Esophagus squamous epithelium (tissue), 5 donors: ENCODE results near the gene RBM23. TPM values are rescaled to one million over a fixed set of nuclear protein-coding genes. Genes with fewer than 3 reads are reported as not detected.

Source experiments
- DNase-seq: peaks from one replicate; lab custom pipeline; 2025; lab: John Stamatoyannopoulos, UW
- H3K27ac ChIP-seq, 4 donors: fragments of 200-600 bp; sonication (generic); one replicate each; pipeline ENCODE4 v1.5.1; 2016 to 2019; ENCODE audit warnings: mild to moderate bottlenecking in 1 of 4
- H3K27me3 ChIP-seq, 4 donors: fragments of 200-600 bp; sonication (generic); 1 replicate in 3 of 4; 2 replicates in 1 of 4; pipeline versions ENCODE4 v1.5.1 to v1.6.0; 2017 to 2021; ENCODE audit warnings: antibody characterized with exemption in 1 of 4
- H3K36me3 ChIP-seq, 3 donors: fragments of 200-600 bp; sonication (generic); one replicate each; pipeline ENCODE4 v1.5.1; 2016 to 2019
- H3K4me1 ChIP-seq, 3 donors: fragments of 200-600 bp; sonication (generic); one replicate each; pipeline ENCODE4 v1.5.1; 2017 to 2019
- H3K4me3 ChIP-seq, 4 donors: fragments of 200-600 bp; sonication (generic); 1 replicate in 3 of 4; 2 replicates in 1 of 4; pipeline ENCODE4 v1.5.1; 2016 to 2019; ENCODE audit warnings: mild to moderate bottlenecking in 2 of 4, moderate library complexity in 1 of 4
- H3K9me3 ChIP-seq, 3 donors: fragments of 200-600 bp; sonication (generic); one replicate each; pipeline ENCODE4 v1.5.1; 2016 to 2019
- CTCF ChIP-seq, 6 experiments: fragments of 450-650 bp in 4 of 6; fragments of 200-600 bp in 2 of 6; sonication (generic) in 2 of 6; IDR thresholded peaks; one replicate each; pipeline ENCODE4 v1.5.1; 2016 to 2019; ENCODE audit warnings: antibody characterized with exemption in 6 of 6, mild to moderate bottlenecking in 4 of 6, moderate library complexity in 4 of 6
- POLR2A ChIP-seq, 4 donors: fragments of 450-650 bp; IDR thresholded peaks; one replicate each; pipeline ENCODE4 v1.6.1; 2017; ENCODE audit warnings: antibody characterized with exemption in 4 of 4, mild to moderate bottlenecking in 4 of 4, moderate library complexity in 3 of 4
- WGBS, 2 donors: methylation state at CpG; one replicate each; pipeline ENCODE4 v1.1.5; 2018; 5-methylcytosine and 5-hydroxymethylcytosine counted together
- intact Hi-C: fragments of 100-400 bp; cut with DNase I; formaldehyde crosslinking; loops from one replicate; pipeline ENCODE4 v1.15.0; 2022
- total RNA-seq, 4 donors: library from RNA; depleted of rRNA; stranded (reverse); fragments of >200 nt; gene quantifications; one replicate each; pipeline ENCODE4 v1.1.0, GENCODE V29; 2016
- donor health status: DM: yes; HTN: yes; CAD: no.

Gene RBM23
- total RNA-seq, 4 donors from 2014 or later: 40.0 to 101 (median 58.9) TPM

- H3K4me1 ChIP-seq: peaks cover 0 to 41% (median 8%) of the 10 kb centered on the region in 3 donors
- no peak for TF ChIP-seq CTCF (IDR thresholded peaks at IDR 0.05)
- DNase-seq: no peak
- no peaks in the 10 kb centered on the region for H3K9me3 ChIP-seq
- 76 to 91% methylated on average over 4 to 7 of the region's 7 CpGs for WGBS, 2 donors
- no peaks in the 10 kb centered on the region for H3K27me3 ChIP-seq
- peaks cover 33 to 78% (median 51%) of the 10 kb centered on the region in 3 donors for H3K36me3 ChIP-seq
- no peak overlapping the region for H3K4me3 ChIP-seq
- peak overlapping the region in 1 of 4 donors; percentile 83 for H3K27ac ChIP-seq
- intact Hi-C loops: no loop called here
Observed at GRCh38 chr14:22901799-22902198, 17.1 kb downstream of the RBM23 start.

- TF ChIP-seq CTCF (IDR thresholded peaks at IDR 0.05) (peak; percentile 24 to 58 (median 44)), POLR2A (IDR thresholded peaks at IDR 0.05) (no peak)
- Histone ChIP-seq H3K27me3 (no peaks in the 10 kb centered on the region), H3K4me1 (peaks cover 0 to 41% (median 8%) of the 10 kb centered on the region in 3 donors), H3K9me3 (no peaks in the 10 kb centered on the region), H3K36me3 (peaks cover 22 to 62% (median 37%) of the 10 kb centered on the region in 3 donors), H3K4me3 (no peak overlapping the region), H3K27ac (peak overlapping the region; percentile 18 to 66 (median 60))
- WGBS, 2 donors: 20 to 33% methylated on average over 1 to 3 of the region's 3 CpGs
- intact Hi-C loops: no loop called here
- DNase-seq: no peak
Observed at GRCh38 chr14:22900081-22900799, 18.7 kb downstream of the RBM23 start.

GRCh38 chr14:22898302-22899090 is 20.5 kb downstream of the RBM23 start:
- Histone ChIP-seq H3K9me3 (no peaks in the 10 kb centered on the region), H3K4me3 (no peak overlapping the region), H3K27me3 (no peaks in the 10 kb centered on the region), H3K27ac (peak overlapping the region in 1 of 4 donors; percentile 41), H3K4me1 (peaks cover 0 to 33% (median 3%) of the 10 kb centered on the region in 3 donors), H3K36me3 (peaks cover 14 to 44% (median 22%) of the 10 kb centered on the region in 3 donors)
- no peak for DNase-seq
- 49 to 54% methylated on average over 7 to 8 of the region's 8 CpGs for WGBS, 2 donors
- intact Hi-C loops: no loop called here
- TF ChIP-seq POLR2A (IDR thresholded peaks at IDR 0.05) (no peak), CTCF (IDR thresholded peaks at IDR 0.05) (no peak)

- Histone ChIP-seq H3K4me1 (peaks cover 0 to 21% (median 0%) of the 10 kb centered on the region in 3 donors), H3K27ac (no peak overlapping the region), H3K9me3 (no peaks in the 10 kb centered on the region), H3K4me3 (no peak overlapping the region), H3K36me3 (peaks cover 14 to 33% (median 19%) of the 10 kb centered on the region in 3 donors), H3K27me3 (no peaks in the 10 kb centered on the region)
- DNase-seq: no peak
- intact Hi-C loops: no loop called here
- no peak for TF ChIP-seq CTCF (IDR thresholded peaks at IDR 0.05)
- TF ChIP-seq POLR2A (IDR thresholded peaks at IDR 0.05): no peak
- WGBS, 2 donors: 90 to 100% methylated on average over 1 of the region's 1 CpG
Observed at GRCh38 chr14:22897357-22897756, 21.6 kb downstream of the RBM23 start.

- intact Hi-C loops: no loop called here
- Histone ChIP-seq H3K36me3 (peaks cover 11 to 27% (median 13%) of the 10 kb centered on the region in 3 donors), H3K27me3 (no peaks in the 10 kb centered on the region), H3K4me3 (no peak overlapping the region), H3K9me3 (no peaks in the 10 kb centered on the region), H3K27ac (no peak overlapping the region), H3K4me1 (peaks cover 0 to 21% (median 0%) of the 10 kb centered on the region in 3 donors)
- DNase-seq: no peak
- TF ChIP-seq POLR2A (IDR thresholded peaks at IDR 0.05): no peak
- TF ChIP-seq CTCF (IDR thresholded peaks at IDR 0.05): no peak
- WGBS, 2 donors: 62 to 85% methylated on average over 3 of the region's 3 CpGs
Observed at GRCh38 chr14:22896760-22897159, 22.2 kb downstream of the RBM23 start.
